HepG2 (cell line): ENCODE data around the gene PROM2. TPM values are rescaled to one million over a fixed set of nuclear protein-coding genes. Genes with fewer than 3 reads are reported as not detected.

Source experiments
- ATAC-seq: fragments of 200-7000 bp; cut with Tn5 transposase; 3 replicates; pipeline ENCODE4 v1.9.1; 2020; ENCODE audit warnings: mild to moderate bottlenecking, moderate library complexity
- BruUV-seq: library from RNA; stranded (reverse); fragments of 400-500 nt; replicated peaks from 2 replicates; lab custom pipeline; 2021; lab: Mats Ljungman, UMichigan
- CTCF ChIA-PET: fragments of 300-600 bp; formaldehyde crosslinking; extraction: SDS; loops from one replicate; lab custom pipeline; 2021; ENCODE audit warnings: low total read pairs, inconsistent platforms, low intra/inter-chr PET ratio; lab: Yijun Ruan, JAX
- POLR2A ChIA-PET: fragments of 350-600 bp; sonication (Branson Sonifier 250); formaldehyde crosslinking; loops from one replicate; lab custom pipeline; 2020; ENCODE audit warnings: antibody characterized with exemption, inconsistent platforms; lab: Yijun Ruan, JAX
- DNase-seq: peaks from one replicate; pipeline ENCODE4 v3.0.0-alpha.2; 2015; ENCODE audit warnings: low spot score
- FAIRE-seq: peaks from 3 replicates; lab custom pipeline; 2011; peaks lifted over from hg19 to GRCh38; lab: Jason Lieb, UNC
- H2AFZ ChIP-seq: one replicate; pipeline ENCODE4 v1.6.1; 2011; ENCODE audit warnings: low read length, inconsistent platforms
- H3K27ac ChIP-seq: fragments of 300-600 bp; 3 replicates; pipeline ENCODE4 v1.8.0; 2011; ENCODE audit warnings: mixed run types, mild to moderate bottlenecking, mixed read lengths, low read length, inconsistent platforms; ENCODE audit not compliant: insufficient read depth; ENCODE audit errors: extremely low read length
- H3K27me3 ChIP-seq, 2 experiments: fragments of 200-600 bp in 1 of 2; 2 replicates in 1 of 2; 3 replicates in 1 of 2; pipeline versions ENCODE4 v1.6.0 to v1.8.0; 2011; ENCODE audit warnings: low read length in 2 of 2, mild to moderate bottlenecking in 2 of 2, moderate library complexity in 2 of 2, inconsistent platforms in 1 of 2; ENCODE audit not compliant: insufficient read depth in 2 of 2, control insufficient read depth in 1 of 2
- H3K36me3 ChIP-seq, 2 experiments: fragments of 200-600 bp in 1 of 2; replicated peaks in 1 of 2; 2 replicates in 1 of 2; 3 replicates in 1 of 2; pipeline versions ENCODE4 v1.5.1 to v1.8.0; 2011; ENCODE audit warnings: low read length in 2 of 2, inconsistent platforms in 1 of 2; ENCODE audit not compliant: insufficient read depth in 2 of 2, control insufficient read depth in 1 of 2
- H3K4me1 ChIP-seq: 2 replicates; pipeline ENCODE4 v1.5.1; 2012; ENCODE audit warnings: low read length, inconsistent platforms; ENCODE audit not compliant: insufficient read depth
- H3K4me2 ChIP-seq: 2 replicates; pipeline ENCODE4 v1.6.0; 2011; ENCODE audit warnings: low read depth, low read length, inconsistent platforms
- H3K4me3 ChIP-seq, 3 experiments: fragments of 200-600 bp in 1 of 3; sonication (generic), shearing (Covaris generic) in 1 of 3; replicated peaks in 1 of 3; 2 replicates each; pipeline ENCODE4 v1.5.1; 2011 to 2016; ENCODE audit warnings: low read length in 3 of 3, inconsistent platforms in 2 of 3, low read depth in 2 of 3, mild to moderate bottlenecking in 2 of 3, control low read depth in 1 of 3, mixed read lengths in 1 of 3; ENCODE audit not compliant: insufficient read depth in 1 of 3
- H3K79me2 ChIP-seq: one replicate; pipeline ENCODE4 v1.6.1; 2011; ENCODE audit warnings: low read length, inconsistent platforms; ENCODE audit not compliant: insufficient read depth
- H3K9ac ChIP-seq: 2 replicates; pipeline ENCODE4 v1.6.0; 2011; ENCODE audit warnings: mild to moderate bottlenecking, low read depth, low read length, inconsistent platforms; ENCODE audit not compliant: insufficient read depth
- H3K9me3 ChIP-seq: 2 replicates; pipeline ENCODE4 v1.5.1; 2012; ENCODE audit warnings: mild to moderate bottlenecking, low read length
- H4K20me1 ChIP-seq: 2 replicates; pipeline ENCODE4 v1.6.0; 2011; ENCODE audit warnings: inconsistent platforms, mild to moderate bottlenecking, low read length, moderate library complexity; ENCODE audit not compliant: insufficient read depth
- CBX1 ChIP-seq: IDR thresholded peaks from one replicate; pipeline ENCODE4 v1.6.1; 2016; ENCODE audit warnings: antibody characterized with exemption, low read depth
- DNMT3B ChIP-seq: conservative IDR thresholded peaks from 2 replicates; pipeline ENCODE4 v1.6.1; 2016; ENCODE audit warnings: missing biosample characterization, control low read depth
- NFIB ChIP-seq: sonication (generic); formaldehyde crosslinking; IDR thresholded peaks from 2 replicates; pipeline ENCODE4 v1.9.0; 2021; ENCODE audit warnings: missing genetic modification reagents, mild to moderate bottlenecking, borderline replicate concordance
- NR2C2 ChIP-seq: sonication (generic); formaldehyde crosslinking; IDR thresholded peaks from 2 replicates; pipeline ENCODE4 v1.4.0; 2020; ENCODE audit warnings: missing genetic modification reagents, mild to moderate bottlenecking, moderate library complexity, borderline replicate concordance
- POLR2A ChIP-seq, 2 experiments: IDR thresholded peaks; 2 replicates each; pipeline ENCODE4 v1.6.1; 2011; ENCODE audit warnings: low read depth in 2 of 2, low read length in 2 of 2, mild to moderate bottlenecking in 1 of 2, moderate library complexity in 1 of 2; ENCODE audit not compliant: insufficient read depth in 1 of 2
- REXO4 ChIP-seq: sonication (generic); formaldehyde crosslinking; IDR thresholded peaks from 2 replicates; pipeline ENCODE4 v1.8.0; 2022; ENCODE audit warnings: missing genetic modification reagents, mild to moderate bottlenecking, borderline replicate concordance
- RFX1 ChIP-seq: fragments of 450-650 bp; IDR thresholded peaks from 2 replicates; pipeline ENCODE4 v1.6.1; 2017
- ZFP37 ChIP-seq: sonication (generic); formaldehyde crosslinking; IDR thresholded peaks from 2 replicates; pipeline ENCODE4 v1.4.0; 2020; ENCODE audit warnings: missing genetic modification reagents, borderline replicate concordance
- ZNF501 ChIP-seq: sonication (generic); formaldehyde crosslinking; IDR thresholded peaks from 2 replicates; pipeline ENCODE4 v1.5.1; 2020; ENCODE audit warnings: mild to moderate bottlenecking, moderate library complexity, missing genetic modification reagents
- ZNF672 ChIP-seq: sonication (generic); formaldehyde crosslinking; IDR thresholded peaks from 2 replicates; pipeline ENCODE4 v1.8.1; 2022; ENCODE audit warnings: missing genetic modification reagents
- ZNF703 ChIP-seq: sonication (generic); formaldehyde crosslinking; IDR thresholded peaks from 2 replicates; pipeline ENCODE4 v1.5.1; 2020; ENCODE audit warnings: missing genetic modification reagents, mild to moderate bottlenecking, moderate library complexity, borderline replicate concordance
- WGBS: methylation state at CpG from one replicate; pipeline ENCODE4 v1.1.6; 2017; ENCODE audit warnings: low lambda C conversion rate; 5-methylcytosine and 5-hydroxymethylcytosine counted together
- in situ Hi-C: cut with HindIII; loops from 2 replicates; pipeline ENCODE4 v1.10.0; 2017; ENCODE audit warnings: low pct_unique_long_range_greater_than_20kb; ENCODE audit not compliant: extremely low pct_ligation_motif_present
- intact Hi-C: fragments of 100-400 bp; cut with micrococcal nuclease; formaldehyde crosslinking; loops from one replicate; pipeline ENCODE4 v1.10.0; 2022; ENCODE audit not compliant: unreplicated experiment
- polyA plus RNA-seq, 8 experiments: library from polyadenylated mRNA; depleted of rRNA in 3 of 8; stranded (reverse) in 7 of 8; unstranded in 1 of 8; fragments of >200 nt; fragmentation: Illumina TruSeq in 4 of 8; extraction: Trizol in 4 of 8; gene quantifications; 2 replicates each; pipeline versions ENCODE4 v1.2.1 to v1.2.3, GENCODE V29; 2011 to 2016; ENCODE audit warnings: low read depth in 4 of 8, missing spikeins in 1 of 8, mixed read lengths in 1 of 8; ENCODE audit not compliant: insufficient read depth in 1 of 8
- total RNA-seq, 5 experiments: library from RNA; depleted of rRNA; stranded (reverse); fragments of >200 nt; fragmentation: Illumina TruSeq; extraction: Trizol; gene quantifications; 2 replicates each; pipeline ENCODE4 v1.2.3, GENCODE V29; 2016; ENCODE audit warnings: low read depth in 1 of 5
- TF ChIP-seq, protein P1 (sequence below): sonication (generic); formaldehyde crosslinking; IDR thresholded peaks from 2 replicates; pipeline ENCODE4 v1.4.0; 2020; ENCODE audit warnings: mild to moderate bottlenecking, missing genetic modification reagents, borderline replicate concordance
- TF ChIP-seq, protein P2 (sequence below): IDR thresholded peaks from 2 replicates; pipeline ENCODE4 v1.6.1; 2016; ENCODE audit warnings: missing genetic modification reagents, missing compliant biosample characterization
- TF ChIP-seq, protein P3 (sequence below): sonication (generic); formaldehyde crosslinking; IDR thresholded peaks from 2 replicates; pipeline ENCODE4 v1.8.0; 2022; ENCODE audit warnings: missing genetic modification reagents, mild to moderate bottlenecking, borderline replicate concordance
- TF ChIP-seq, protein P4 (sequence below): sonication (generic); formaldehyde crosslinking; IDR thresholded peaks from 2 replicates; pipeline ENCODE4 v1.4.0; 2020; ENCODE audit warnings: mild to moderate bottlenecking, missing genetic modification reagents, borderline replicate concordance

Gene PROM2
- total and polyA plus RNA-seq, 2 of the 13 experiments (the other 11 are each of a cell fraction or from before 2014, with no cell fraction given) = not detected

DNA sequence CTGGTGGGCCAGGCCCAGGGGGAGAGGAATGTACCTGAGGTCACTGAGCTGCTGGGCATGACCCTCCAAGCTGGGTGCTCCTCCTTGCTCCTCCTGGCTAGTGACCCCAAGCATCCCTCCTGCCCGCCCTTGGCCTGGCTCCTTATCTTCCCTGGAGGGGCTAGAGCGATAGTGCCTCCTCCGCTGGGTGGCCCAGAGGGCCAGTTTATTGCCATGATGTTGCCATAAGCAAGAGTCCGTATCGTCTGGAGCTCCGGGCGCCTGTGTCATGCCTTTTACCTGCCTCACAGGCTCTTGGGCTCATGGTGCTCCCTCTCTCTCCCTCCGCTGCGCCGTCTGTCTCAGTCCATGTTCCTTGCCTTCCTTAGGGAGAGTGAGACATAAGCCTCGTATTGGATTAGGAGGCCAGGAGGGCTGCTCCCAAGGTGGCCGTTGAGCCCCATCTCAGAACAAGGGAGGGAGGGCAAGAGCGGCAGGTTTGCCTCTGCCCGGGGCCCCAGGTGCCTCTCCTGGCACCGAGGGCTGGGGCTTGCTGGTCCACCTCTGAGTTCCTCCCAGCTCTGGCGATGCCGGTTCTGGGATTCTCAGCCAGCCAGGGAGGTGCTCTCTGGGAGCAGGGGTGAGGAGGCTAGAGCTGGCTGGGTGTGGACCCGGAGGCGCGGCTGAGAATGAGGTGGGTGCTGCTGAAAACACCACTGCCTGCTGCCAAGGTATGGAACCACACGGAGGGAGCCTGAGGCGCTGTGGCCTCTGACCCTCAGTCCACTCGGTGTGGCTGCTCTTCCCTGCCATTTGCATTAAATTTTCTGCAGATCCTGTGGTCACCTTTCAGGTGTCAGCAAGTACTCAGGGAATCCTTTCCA, 45.5 kb downstream of the PROM2 start (continued):
- TF ChIP-seq CBX1 (no peak), DNMT3B (CRISPR knock-in tag) (no peak), ZNF501 (CRISPR knock-in tag) (no peak)

DNA sequence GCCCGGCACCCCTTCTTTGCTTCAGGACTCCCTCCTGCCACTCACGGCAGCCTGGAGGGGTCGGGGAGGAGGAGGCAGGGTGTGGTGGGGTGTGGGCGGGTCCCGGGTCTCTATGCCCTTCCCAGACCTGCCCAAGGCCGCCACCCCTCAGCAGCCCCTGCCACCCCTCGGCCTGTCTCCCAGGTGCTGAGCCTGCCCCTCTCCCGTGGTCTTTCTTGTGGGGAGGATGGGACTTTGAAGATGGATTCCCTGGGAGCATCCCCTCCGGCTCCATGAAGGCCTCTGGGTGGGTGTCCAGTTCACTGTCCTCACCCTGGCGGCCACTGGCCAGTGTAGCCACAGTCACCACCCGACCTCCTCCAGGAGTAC, 46.1 kb downstream of the PROM2 start:
- no TSS peak for BruUV-seq
- CTCF ChIA-PET = no interaction called here
- Histone ChIP-seq H3K4me2 (no peak overlapping the region), H3K27ac (no peak overlapping the region), H3K79me2 (no peaks in the 10 kb centered on the region), H3K27me3 (peaks cover 9 to 62% of the 10 kb centered on the region in 2 experiments), H3K4me3 (no peak overlapping the region), H3K9me3 (no peaks in the 10 kb centered on the region), H3K9ac (no peak overlapping the region), H3K4me1 (no peaks in the 10 kb centered on the region), H2AFZ (no peak overlapping the region), H3K36me3 (no peaks in the 10 kb centered on the region), H4K20me1 (no peaks in the 10 kb centered on the region; the same call in 1 of the 2 replicates)
- DNase-seq (no peak), ATAC-seq (no peak), FAIRE-seq (no peak)
- POLR2A ChIA-PET = no interaction called here
- intact Hi-C loops = no loop called here
- 13% methylated on average over 11 of the region's 11 CpGs for WGBS
- in situ Hi-C loops = no loop called here
- TF ChIP-seq, protein P1, sequence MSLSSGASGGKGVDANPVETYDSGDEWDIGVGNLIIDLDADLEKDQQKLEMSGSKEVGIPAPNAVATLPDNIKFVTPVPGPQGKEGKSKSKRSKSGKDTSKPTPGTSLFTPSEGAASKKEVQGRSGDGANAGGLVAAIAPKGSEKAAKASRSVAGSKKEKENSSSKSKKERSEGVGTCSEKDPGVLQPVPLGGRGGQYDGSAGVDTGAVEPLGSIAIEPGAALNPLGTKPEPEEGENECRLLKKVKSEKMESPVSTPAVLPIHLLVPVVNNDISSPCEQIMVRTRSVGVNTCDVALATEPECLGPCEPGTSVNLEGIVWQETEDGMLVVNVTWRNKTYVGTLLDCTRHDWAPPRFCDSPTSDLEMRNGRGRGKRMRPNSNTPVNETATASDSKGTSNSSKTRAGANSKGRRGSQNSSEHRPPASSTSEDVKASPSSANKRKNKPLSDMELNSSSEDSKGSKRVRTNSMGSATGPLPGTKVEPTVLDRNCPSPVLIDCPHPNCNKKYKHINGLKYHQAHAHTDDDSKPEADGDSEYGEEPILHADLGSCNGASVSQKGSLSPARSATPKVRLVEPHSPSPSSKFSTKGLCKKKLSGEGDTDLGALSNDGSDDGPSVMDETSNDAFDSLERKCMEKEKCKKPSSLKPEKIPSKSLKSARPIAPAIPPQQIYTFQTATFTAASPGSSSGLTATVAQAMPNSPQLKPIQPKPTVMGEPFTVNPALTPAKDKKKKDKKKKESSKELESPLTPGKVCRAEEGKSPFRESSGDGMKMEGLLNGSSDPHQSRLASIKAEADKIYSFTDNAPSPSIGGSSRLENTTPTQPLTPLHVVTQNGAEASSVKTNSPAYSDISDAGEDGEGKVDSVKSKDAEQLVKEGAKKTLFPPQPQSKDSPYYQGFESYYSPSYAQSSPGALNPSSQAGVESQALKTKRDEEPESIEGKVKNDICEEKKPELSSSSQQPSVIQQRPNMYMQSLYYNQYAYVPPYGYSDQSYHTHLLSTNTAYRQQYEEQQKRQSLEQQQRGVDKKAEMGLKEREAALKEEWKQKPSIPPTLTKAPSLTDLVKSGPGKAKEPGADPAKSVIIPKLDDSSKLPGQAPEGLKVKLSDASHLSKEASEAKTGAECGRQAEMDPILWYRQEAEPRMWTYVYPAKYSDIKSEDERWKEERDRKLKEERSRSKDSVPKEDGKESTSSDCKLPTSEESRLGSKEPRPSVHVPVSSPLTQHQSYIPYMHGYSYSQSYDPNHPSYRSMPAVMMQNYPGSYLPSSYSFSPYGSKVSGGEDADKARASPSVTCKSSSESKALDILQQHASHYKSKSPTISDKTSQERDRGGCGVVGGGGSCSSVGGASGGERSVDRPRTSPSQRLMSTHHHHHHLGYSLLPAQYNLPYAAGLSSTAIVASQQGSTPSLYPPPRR = no peak
- TF ChIP-seq NR2C2 (CRISPR knock-in tag) (no peak), ZNF672 (CRISPR knock-in tag) (no peak), REXO4 (no peak), ZNF703 (CRISPR knock-in tag) (no peak), RFX1 (no peak), NFIB (CRISPR knock-in tag) (no peak), POLR2A (IDR thresholded peaks at IDR 0.05; ENCODE audit: insufficient read depth in 1 of 2, low read depth in 2 of 2, low read length in 2 of 2) (no peak), ZFP37 (CRISPR knock-in tag) (no peak)
- TF ChIP-seq, protein P2, sequence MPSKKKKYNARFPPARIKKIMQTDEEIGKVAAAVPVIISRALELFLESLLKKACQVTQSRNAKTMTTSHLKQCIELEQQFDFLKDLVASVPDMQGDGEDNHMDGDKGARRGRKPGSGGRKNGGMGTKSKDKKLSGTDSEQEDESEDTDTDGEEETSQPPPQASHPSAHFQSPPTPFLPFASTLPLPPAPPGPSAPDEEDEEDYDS (CRISPR knock-in tag) = no peak
- TF ChIP-seq, protein P3, sequence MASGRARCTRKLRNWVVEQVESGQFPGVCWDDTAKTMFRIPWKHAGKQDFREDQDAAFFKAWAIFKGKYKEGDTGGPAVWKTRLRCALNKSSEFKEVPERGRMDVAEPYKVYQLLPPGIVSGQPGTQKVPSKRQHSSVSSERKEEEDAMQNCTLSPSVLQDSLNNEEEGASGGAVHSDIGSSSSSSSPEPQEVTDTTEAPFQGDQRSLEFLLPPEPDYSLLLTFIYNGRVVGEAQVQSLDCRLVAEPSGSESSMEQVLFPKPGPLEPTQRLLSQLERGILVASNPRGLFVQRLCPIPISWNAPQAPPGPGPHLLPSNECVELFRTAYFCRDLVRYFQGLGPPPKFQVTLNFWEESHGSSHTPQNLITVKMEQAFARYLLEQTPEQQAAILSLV (CRISPR knock-in tag) = no peak
- TF ChIP-seq, protein P4, sequence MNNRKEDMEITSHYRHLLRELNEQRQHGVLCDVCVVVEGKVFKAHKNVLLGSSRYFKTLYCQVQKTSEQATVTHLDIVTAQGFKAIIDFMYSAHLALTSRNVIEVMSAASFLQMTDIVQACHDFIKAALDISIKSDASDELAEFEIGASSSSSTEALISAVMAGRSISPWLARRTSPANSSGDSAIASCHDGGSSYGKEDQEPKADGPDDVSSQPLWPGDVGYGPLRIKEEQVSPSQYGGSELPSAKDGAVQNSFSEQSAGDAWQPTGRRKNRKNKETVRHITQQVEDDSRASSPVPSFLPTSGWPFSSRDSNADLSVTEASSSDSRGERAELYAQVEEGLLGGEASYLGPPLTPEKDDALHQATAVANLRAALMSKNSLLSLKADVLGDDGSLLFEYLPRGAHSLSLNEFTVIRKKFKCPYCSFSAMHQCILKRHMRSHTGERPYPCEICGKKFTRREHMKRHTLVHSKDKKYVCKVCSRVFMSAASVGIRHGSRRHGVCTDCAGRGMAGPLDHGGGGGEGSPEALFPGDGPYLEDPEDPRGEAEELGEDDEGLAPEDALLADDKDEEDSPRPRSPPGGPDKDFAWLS = no peak
